ENCODE results near the gene ALG13. TPM values are rescaled to one million over a fixed set of nuclear protein-coding genes. Genes with fewer than 3 reads are reported as not detected.

ALG13 gene
- total RNA-seq, 1 donor from 2014 or later = 31.0 TPM

DNA sequence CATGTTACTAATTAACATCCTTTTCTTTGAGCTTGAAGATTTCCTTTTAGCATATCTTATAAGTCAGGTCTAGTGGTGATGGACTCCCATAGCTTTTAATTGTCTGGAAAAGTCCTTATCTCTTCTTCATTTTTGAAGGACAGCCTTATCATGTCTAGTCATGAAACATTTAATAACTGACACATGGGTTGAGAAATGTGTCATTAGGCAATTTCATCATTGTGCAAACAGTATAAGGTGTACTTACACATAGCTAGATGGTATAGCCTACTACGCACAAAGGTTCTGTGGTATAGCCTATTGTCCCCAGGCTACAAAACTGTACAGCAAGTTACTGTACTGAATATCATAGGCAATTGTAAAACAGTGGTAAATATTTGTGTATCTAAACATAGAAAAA, 34.5 kb upstream of the ALG13 start:
- no peaks in the 10 kb centered on the region for H3K9me3 Mint-ChIP-seq (ENCODE audit: unreplicated experiment)
- TF ChIP-seq EZH2 (IDR thresholded peaks at IDR 0.05; ENCODE audit: insufficient read depth, low read length) = no peak
- TF ChIP-seq, protein P1, sequence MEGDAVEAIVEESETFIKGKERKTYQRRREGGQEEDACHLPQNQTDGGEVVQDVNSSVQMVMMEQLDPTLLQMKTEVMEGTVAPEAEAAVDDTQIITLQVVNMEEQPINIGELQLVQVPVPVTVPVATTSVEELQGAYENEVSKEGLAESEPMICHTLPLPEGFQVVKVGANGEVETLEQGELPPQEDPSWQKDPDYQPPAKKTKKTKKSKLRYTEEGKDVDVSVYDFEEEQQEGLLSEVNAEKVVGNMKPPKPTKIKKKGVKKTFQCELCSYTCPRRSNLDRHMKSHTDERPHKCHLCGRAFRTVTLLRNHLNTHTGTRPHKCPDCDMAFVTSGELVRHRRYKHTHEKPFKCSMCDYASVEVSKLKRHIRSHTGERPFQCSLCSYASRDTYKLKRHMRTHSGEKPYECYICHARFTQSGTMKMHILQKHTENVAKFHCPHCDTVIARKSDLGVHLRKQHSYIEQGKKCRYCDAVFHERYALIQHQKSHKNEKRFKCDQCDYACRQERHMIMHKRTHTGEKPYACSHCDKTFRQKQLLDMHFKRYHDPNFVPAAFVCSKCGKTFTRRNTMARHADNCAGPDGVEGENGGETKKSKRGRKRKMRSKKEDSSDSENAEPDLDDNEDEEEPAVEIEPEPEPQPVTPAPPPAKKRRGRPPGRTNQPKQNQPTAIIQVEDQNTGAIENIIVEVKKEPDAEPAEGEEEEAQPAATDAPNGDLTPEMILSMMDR (IDR thresholded peaks at IDR 0.05; ENCODE audit: insufficient read depth, low read depth, low read length) = no peak
- no peak overlapping the region for H3K4me3 Mint-ChIP-seq (ENCODE audit: unreplicated experiment)
- H3K36me3 Mint-ChIP-seq (ENCODE audit: low read depth, unreplicated experiment) = no peaks in the 10 kb centered on the region
- Histone ChIP-seq H3K4me3 (ENCODE audit: insufficient read depth, low read depth, low read length) (no peak overlapping the region), H3K27me3 (ENCODE audit: insufficient read depth, low read length) (no peaks in the 10 kb centered on the region), H3K4me2 (ENCODE audit: low read length) (no peak overlapping the region), H4K20me1 (ENCODE audit: insufficient read depth, low read length) (no peaks in the 10 kb centered on the region), H3K36me3 (ENCODE audit: insufficient read depth, low read length) (no peaks in the 10 kb centered on the region), H2AFZ (ENCODE audit: low read depth, low read length) (no peak overlapping the region), H3K9me3 (ENCODE audit: insufficient read depth, low read depth, low read length) (no peaks in the 10 kb centered on the region), H3K4me1 (ENCODE audit: insufficient read depth, low read length) (no peaks in the 10 kb centered on the region), H3K27ac (ENCODE audit: low read depth, low read length) (no peak overlapping the region), H3K9ac (ENCODE audit: low read length) (no peak overlapping the region), H3K79me2 (ENCODE audit: insufficient read depth, low read length) (no peaks in the 10 kb centered on the region)
- H3K27me3 Mint-ChIP-seq (ENCODE audit: low read depth, unreplicated experiment) = no peaks in the 10 kb centered on the region
- no peak for DNase-seq (ENCODE audit: low read depth)
- peaks cover 2% of the 10 kb centered on the region for H3K4me1 Mint-ChIP-seq (ENCODE audit: low read depth, unreplicated experiment)
- peak; percentile 74 for FAIRE-seq
- no peak overlapping the region for H3K27ac Mint-ChIP-seq (ENCODE audit: unreplicated experiment)

DNA sequence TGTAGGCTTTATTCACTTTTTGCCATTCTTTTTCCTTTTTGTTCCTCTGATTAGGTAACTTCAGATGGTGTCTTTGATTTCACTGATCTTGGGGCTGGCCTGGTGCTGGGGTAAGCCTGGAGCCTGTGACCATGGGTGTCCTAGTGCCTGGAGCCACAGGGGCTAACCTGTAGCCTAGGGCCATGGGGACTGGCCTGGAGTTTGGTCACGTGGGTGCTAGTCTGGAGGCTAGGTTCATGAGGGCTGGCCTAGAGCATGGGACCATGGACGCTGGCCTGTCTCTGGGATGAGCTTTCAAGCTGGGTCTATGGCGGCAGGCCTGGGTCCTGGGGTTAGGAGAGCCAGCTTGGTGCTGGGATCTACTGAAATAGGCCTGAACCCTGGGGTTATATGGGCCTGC, 32.2 kb upstream of the ALG13 start:
- Histone ChIP-seq H3K36me3 (ENCODE audit: insufficient read depth, low read length) (no peaks in the 10 kb centered on the region), H4K20me1 (ENCODE audit: insufficient read depth, low read length) (no peaks in the 10 kb centered on the region), H3K4me3 (ENCODE audit: insufficient read depth, low read depth, low read length) (no peak overlapping the region), H3K27ac (ENCODE audit: low read depth, low read length) (no peak overlapping the region), H3K27me3 (ENCODE audit: insufficient read depth, low read length) (no peaks in the 10 kb centered on the region), H3K9me3 (ENCODE audit: insufficient read depth, low read depth, low read length) (no peaks in the 10 kb centered on the region), H3K4me2 (ENCODE audit: low read length) (no peak overlapping the region), H2AFZ (ENCODE audit: low read depth, low read length) (no peak overlapping the region), H3K79me2 (ENCODE audit: insufficient read depth, low read length) (no peaks in the 10 kb centered on the region), H3K4me1 (ENCODE audit: insufficient read depth, low read length) (no peaks in the 10 kb centered on the region), H3K9ac (ENCODE audit: low read length) (no peak overlapping the region)
- DNase-seq (ENCODE audit: low read depth) (no peak), FAIRE-seq (no peak)
- Mint-ChIP-seq H3K4me1 (ENCODE audit: low read depth, unreplicated experiment) (peaks cover 2% of the 10 kb centered on the region), H3K9me3 (ENCODE audit: unreplicated experiment) (no peaks in the 10 kb centered on the region), H3K36me3 (ENCODE audit: low read depth, unreplicated experiment) (no peaks in the 10 kb centered on the region), H3K27ac (ENCODE audit: unreplicated experiment) (no peak overlapping the region), H3K27me3 (ENCODE audit: low read depth, unreplicated experiment) (no peaks in the 10 kb centered on the region), H3K4me3 (ENCODE audit: unreplicated experiment) (no peak overlapping the region)
- TF ChIP-seq, protein P1 (IDR thresholded peaks at IDR 0.05; ENCODE audit: insufficient read depth, low read depth, low read length) = no peak
- TF ChIP-seq EZH2 (IDR thresholded peaks at IDR 0.05; ENCODE audit: insufficient read depth, low read length) = no peak

DNA sequence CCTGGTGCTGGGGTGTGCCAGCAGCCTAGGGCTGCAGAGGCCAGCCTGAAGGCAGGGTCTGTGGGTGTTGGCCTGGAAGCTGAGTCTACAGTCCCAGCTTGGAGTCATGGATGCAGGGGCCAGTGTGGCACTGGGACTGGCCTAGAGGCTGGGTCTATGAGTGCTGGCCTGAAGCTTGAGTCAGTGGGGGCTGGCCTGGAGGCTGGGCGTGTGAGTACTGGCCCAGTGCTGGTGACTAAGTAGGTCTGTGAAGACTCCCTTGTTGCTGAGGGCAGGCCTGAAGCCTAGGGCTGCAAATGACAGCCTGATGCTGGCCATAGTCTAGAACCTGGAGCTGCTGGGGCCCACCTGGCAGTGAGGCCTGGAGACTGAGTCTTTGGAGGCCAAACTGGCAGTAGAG, 31.3 kb upstream of the ALG13 start:
- Mint-ChIP-seq H3K27me3 (ENCODE audit: low read depth, unreplicated experiment) (no peaks in the 10 kb centered on the region), H3K9me3 (ENCODE audit: unreplicated experiment) (no peaks in the 10 kb centered on the region), H3K36me3 (ENCODE audit: low read depth, unreplicated experiment) (no peaks in the 10 kb centered on the region), H3K27ac (ENCODE audit: unreplicated experiment) (no peak overlapping the region), H3K4me3 (ENCODE audit: unreplicated experiment) (no peak overlapping the region), H3K4me1 (ENCODE audit: low read depth, unreplicated experiment) (peaks cover 1% of the 10 kb centered on the region)
- no peaks in the 10 kb centered on the region for H3K9me3 ChIP-seq (ENCODE audit: insufficient read depth, low read depth, low read length)
- H3K27ac ChIP-seq (ENCODE audit: low read depth, low read length) = no peak overlapping the region
- FAIRE-seq (no peak), DNase-seq (ENCODE audit: low read depth) (no peak)
- H4K20me1 ChIP-seq (ENCODE audit: insufficient read depth, low read length) = no peaks in the 10 kb centered on the region
- H2AFZ ChIP-seq (ENCODE audit: low read depth, low read length) = no peak overlapping the region
- no peak overlapping the region for H3K4me2 ChIP-seq (ENCODE audit: low read length)
- no peak for TF ChIP-seq EZH2 (IDR thresholded peaks at IDR 0.05; ENCODE audit: insufficient read depth, low read length)
- TF ChIP-seq, protein P1 (IDR thresholded peaks at IDR 0.05; ENCODE audit: insufficient read depth, low read depth, low read length) = no peak
- H3K9ac ChIP-seq (ENCODE audit: low read length) = no peak overlapping the region
- H3K79me2 ChIP-seq (ENCODE audit: insufficient read depth, low read length) = no peaks in the 10 kb centered on the region
- H3K36me3 ChIP-seq (ENCODE audit: insufficient read depth, low read length) = no peaks in the 10 kb centered on the region
- H3K27me3 ChIP-seq (ENCODE audit: insufficient read depth, low read length) = no peaks in the 10 kb centered on the region
- H3K4me3 ChIP-seq (ENCODE audit: insufficient read depth, low read depth, low read length) = no peak overlapping the region
- H3K4me1 ChIP-seq (ENCODE audit: insufficient read depth, low read length) = no peaks in the 10 kb centered on the region

All from astrocyte (in vitro differentiated cells and primary cell).